CD14-positive monocyte (primary cell): ENCODE measurements around the gene GRIN3A. TPM values are rescaled to one million over a fixed set of nuclear protein-coding genes. Genes with fewer than 3 reads are reported as not detected.

Experiments used
- DNase-seq, 3 donors: peaks; one replicate each; pipeline ENCODE4 v3.0.0-alpha.2; 2011 to 2022
- H2AFZ ChIP-seq: 2 replicates; pipeline ENCODE4 v1.6.0; 2012; ENCODE audit warnings: mild to moderate bottlenecking, low read depth, low read length, inconsistent platforms; ENCODE audit not compliant: insufficient read depth, poor library complexity, severe bottlenecking
- H3K27ac ChIP-seq, 2 donors: 1 replicate in 1 of 2; 2 replicates in 1 of 2; pipeline ENCODE4 v1.5.1; 2012 to 2013; ENCODE audit warnings: low read length in 2 of 2, control low read depth in 1 of 2, inconsistent platforms in 1 of 2, low read depth in 1 of 2, mild to moderate bottlenecking in 1 of 2
- H3K27me3 ChIP-seq, 2 donors: one replicate each; pipeline versions ENCODE4 v1.6.0 to v1.6.1; 2011 to 2013; ENCODE audit warnings: low read length in 2 of 2; ENCODE audit not compliant: control insufficient read depth in 2 of 2, insufficient read depth in 2 of 2
- H3K36me3 ChIP-seq, 2 donors: replicated peaks in 1 of 2; 1 replicate in 1 of 2; 2 replicates in 1 of 2; pipeline versions ENCODE4 v1.5.1 to v1.6.1; 2012 to 2013; ENCODE audit warnings: low read length in 2 of 2, control low read depth in 1 of 2, inconsistent platforms in 1 of 2, mild to moderate bottlenecking in 1 of 2; ENCODE audit not compliant: insufficient read depth in 2 of 2, control insufficient read depth in 1 of 2
- H3K4me1 ChIP-seq, 2 donors: 1 replicate in 1 of 2; 2 replicates in 1 of 2; pipeline versions ENCODE4 v1.5.1 to v1.6.1; 2012 to 2013; ENCODE audit warnings: low read length in 2 of 2, control low read depth in 1 of 2, inconsistent platforms in 1 of 2, mild to moderate bottlenecking in 1 of 2, moderate library complexity in 1 of 2; ENCODE audit not compliant: insufficient read depth in 2 of 2, control insufficient read depth in 1 of 2
- H3K4me2 ChIP-seq: replicated peaks from 2 replicates; pipeline ENCODE3; 2012; ENCODE audit warnings: low read length, moderate library complexity, mild to moderate bottlenecking; ENCODE audit not compliant: poor library complexity, severe bottlenecking; ENCODE audit errors: extremely low read depth
- H3K4me3 ChIP-seq, 3 experiments: fragments of 200-600 bp in 1 of 3; sonication (generic) in 1 of 3; replicated peaks in 1 of 3; 1 replicate in 2 of 3; 2 replicates in 1 of 3; pipeline ENCODE4 v1.5.1; 2011 to 2013; ENCODE audit warnings: low read length in 3 of 3, mild to moderate bottlenecking in 3 of 3, control low read depth in 2 of 3, low read depth in 2 of 3, inconsistent platforms in 1 of 3, moderate library complexity in 1 of 3
- H3K79me2 ChIP-seq: 2 replicates; pipeline ENCODE4 v1.6.0; 2012; ENCODE audit warnings: mild to moderate bottlenecking, control low read depth, inconsistent platforms, low read length, moderate library complexity; ENCODE audit not compliant: insufficient read depth
- H3K9ac ChIP-seq: 2 replicates; pipeline ENCODE4 v1.6.0; 2017; ENCODE audit warnings: low read length, mild to moderate bottlenecking; ENCODE audit not compliant: insufficient read depth, poor library complexity, severe bottlenecking
- H3K9me3 ChIP-seq, 2 donors: replicated peaks in 1 of 2; 1 replicate in 1 of 2; 2 replicates in 1 of 2; pipeline versions ENCODE4 v1.5.1 to v1.6.1; 2012 to 2013; ENCODE audit warnings: low read length in 2 of 2, control low read depth in 1 of 2; ENCODE audit not compliant: control insufficient read depth in 1 of 2, insufficient read depth in 1 of 2
- H4K20me1 ChIP-seq: 2 replicates; pipeline ENCODE4 v1.6.0; 2012; ENCODE audit warnings: mild to moderate bottlenecking, low read length, control low read depth, moderate library complexity; ENCODE audit not compliant: insufficient read depth
- H3K27ac Mint-ChIP-seq, 7 donors: one replicate each; pipeline ENCODE4 v1.8.0; 2020; ENCODE audit warnings: mild to moderate bottlenecking in 7 of 7, mixed read lengths in 7 of 7, moderate library complexity in 6 of 7, inconsistent platforms in 2 of 7
- H3K27me3 Mint-ChIP-seq, 3 donors: one replicate each; pipeline ENCODE4 v1.8.0; 2021 to 2022; ENCODE audit warnings: low read depth in 3 of 3, mild to moderate bottlenecking in 3 of 3, mixed read lengths in 3 of 3, moderate library complexity in 3 of 3, inconsistent platforms in 1 of 3
- H3K36me3 Mint-ChIP-seq, 2 donors: one replicate each; pipeline ENCODE4 v1.8.0; 2020; ENCODE audit warnings: mixed read lengths in 2 of 2, inconsistent platforms in 1 of 2, mild to moderate bottlenecking in 1 of 2
- H3K4me1 Mint-ChIP-seq: one replicate; pipeline ENCODE4 v1.8.0; 2020; ENCODE audit warnings: mild to moderate bottlenecking, mixed read lengths
- H3K4me3 Mint-ChIP-seq, 2 donors: one replicate each; pipeline ENCODE4 v1.8.0; 2020; ENCODE audit warnings: mild to moderate bottlenecking in 2 of 2, mixed read lengths in 2 of 2, moderate library complexity in 1 of 2
- H3K9me3 Mint-ChIP-seq, 7 donors: one replicate each; pipeline ENCODE4 v1.8.0; 2020 to 2022; ENCODE audit warnings: mixed read lengths in 7 of 7, mild to moderate bottlenecking in 6 of 7, moderate library complexity in 6 of 7, inconsistent platforms in 2 of 7
- CTCF ChIP-seq: fragments of 200-600 bp; IDR thresholded peaks from one replicate; pipeline ENCODE4 v1.8.0; 2022; ENCODE audit warnings: antibody characterized with exemption, mild to moderate bottlenecking
- WGBS: methylation state at CpG from one replicate; pipeline ENCODE4 v1.1.5; 2013; ENCODE audit warnings: missing lambda C conversion rate; ENCODE audit not compliant: insufficient coverage; 5-methylcytosine and 5-hydroxymethylcytosine counted together
- intact Hi-C, 2 donors: fragments of 100-400 bp; cut with micrococcal nuclease; formaldehyde crosslinking; loops; one replicate each; pipeline versions ENCODE4 v1.15.0 to v1.15.1; 2023
- polyA minus RNA-seq: library from RNA; depleted of rRNA, polyadenylated mRNA; stranded (reverse); fragments of >200 nt; gene quantifications from 2 replicates; pipeline ENCODE4 v1.2.3, GENCODE V29; 2012
- polyA plus RNA-seq, 3 donors: library from polyadenylated mRNA; depleted of rRNA in 1 of 3; unstranded in 2 of 3; stranded (reverse) in 1 of 3; fragments of 300-500 nt in 2 of 3; fragments of >200 nt in 1 of 3; fragmentation: Illumina TruSeq in 2 of 3; gene quantifications; 1 replicate in 2 of 3; 2 replicates in 1 of 3; pipeline ENCODE4 v1.2.3, GENCODE V29; 2012 to 2021
- total RNA-seq, 12 experiments: library from RNA in 1 of 12; stranded (reverse) in 1 of 12; fragments of 120-200 nt in 1 of 12; gene quantifications; one replicate each; pipeline ENCODE4 v1.2.4 and lab custom pipeline; 2013 to 2026; ENCODE audit warnings: mixed read lengths in 6 of 12, inconsistent platforms in 1 of 12

GRIN3A gene
- 0.48 TPM for total RNA-seq (2013)
- under 1 TPM; 0.11 to 0.39 (median 0.16) TPM for polyA plus RNA-seq
- 0.14 and 0.40 TPM in 2 replicates for polyA minus RNA-seq
- total RNA-seq (lab: John Stamatoyannopoulos, UW): 0 to 3.9 (median 0.57) reads per million in 11 experiments

- Histone ChIP-seq H2AFZ (peak within 1 kb of the TSS; percentile 36), H3K79me2 (no peaks in the 10 kb centered on the region), H3K4me3 (peak within 1 kb of the TSS in 1 of 3 experiments; percentile 47), H3K9me3 (peaks cover 0 to 29% of the 10 kb centered on the region in 2 donors), H3K4me1 (peaks cover 0 to 14% of the 10 kb centered on the region in 2 donors), H3K27ac (no peak within 1 kb of the TSS), H4K20me1 (no peaks in the 10 kb centered on the region), H3K9ac (no peak within 1 kb of the TSS), H3K27me3 (peaks cover 54 to 64% of the 10 kb centered on the region in 2 donors), H3K4me2 (peak within 1 kb of the TSS; percentile 50), H3K36me3 (no peaks in the 10 kb centered on the region)
- DNase-seq: no peak
- peaks cover 57 to 77% (median 57%) of the 10 kb centered on the region in 3 donors for H3K27me3 Mint-ChIP-seq
- no peaks in the 10 kb centered on the region for H3K36me3 Mint-ChIP-seq
- TF ChIP-seq CTCF: no peak
- H3K9me3 Mint-ChIP-seq: peaks cover 0 to 12% (median 9%) of the 10 kb centered on the region in 7 donors
- no peak within 1 kb of the TSS for H3K27ac Mint-ChIP-seq
- WGBS: 0% methylated on average over 13 of the region's 26 CpGs
- H3K4me3 Mint-ChIP-seq: peak within 1 kb of the TSS; percentile 56 to 91
- intact Hi-C loops: no loop called here
- H3K4me1 Mint-ChIP-seq: peaks cover 7% of the 10 kb centered on the region
Measured at GRCh38 chr9:101738566-101739183, at the start of gene GRIN3A. Gene GRIN3A (minus strand): TSS chr9:101738647. CDS start chr9:101737979, 668 bp downstream.

- H3K79me2 ChIP-seq: no peaks in the 10 kb centered on the region
- H3K36me3 ChIP-seq: no peaks in the 10 kb centered on the region
- H3K4me1 Mint-ChIP-seq: no peaks in the 10 kb centered on the region
- no peak overlapping the region for H3K4me3 ChIP-seq
- H3K27ac Mint-ChIP-seq: peak overlapping the region in 1 of 7 donors; percentile 8
- H3K27me3 ChIP-seq: no peaks in the 10 kb centered on the region
- no peak overlapping the region for H3K27ac ChIP-seq
- no peaks in the 10 kb centered on the region for H4K20me1 ChIP-seq
- H3K4me3 Mint-ChIP-seq: no peak overlapping the region
- no peaks in the 10 kb centered on the region for H3K9me3 Mint-ChIP-seq
- no peaks in the 10 kb centered on the region for H3K9me3 ChIP-seq
- WGBS: no CpG with 5 or more reads among the region's 1 CpG
- H3K36me3 Mint-ChIP-seq: no peaks in the 10 kb centered on the region
- no peaks in the 10 kb centered on the region for H3K4me1 ChIP-seq
- TF ChIP-seq CTCF: no peak
- no peak overlapping the region for H2AFZ ChIP-seq
- H3K4me2 ChIP-seq: no peak overlapping the region
- no peak for DNase-seq
- intact Hi-C loops: no loop called here
- no peak overlapping the region for H3K9ac ChIP-seq
- no peaks in the 10 kb centered on the region for H3K27me3 Mint-ChIP-seq
Measured at GRCh38 chr9:101787891-101788290, 49.4 kb upstream of the GRIN3A start.
